IMR-90 (cell line): ENCODE data around the gene PMS1. TPM values are rescaled to one million over a fixed set of nuclear protein-coding genes. Genes with fewer than 3 reads are reported as not detected.

ENCODE experiments used
- ATAC-seq: fragments of 200-7000 bp; cut with Tn5 transposase; 2 replicates; pipeline ENCODE4 v1.9.1; 2020; ENCODE audit warnings: low read depth, mild to moderate bottlenecking, moderate library complexity
- BruUV-seq: library from RNA; stranded (reverse); fragments of 400-500 nt; replicated peaks from 2 replicates; lab custom pipeline; 2021; lab: Mats Ljungman, UMichigan
- CTCF ChIA-PET: fragments of 300-600 bp; formaldehyde crosslinking; extraction: SDS; loops from one replicate; lab custom pipeline; 2021; ENCODE audit warnings: antibody characterized with exemption; lab: Yijun Ruan, JAX
- POLR2A ChIA-PET: fragments of 300-600 bp; sonication (Branson Sonifier 250); formaldehyde crosslinking; loops from one replicate; lab custom pipeline; 2022; ENCODE audit warnings: antibody characterized with exemption; ENCODE audit not compliant: unreplicated experiment; lab: Charles Lee
- DNase-seq: peaks from one replicate; pipeline ENCODE4 v3.0.0; 2013
- H2AFZ ChIP-seq: replicated peaks from 2 replicates; pipeline ENCODE3; 2013; ENCODE audit warnings: low read length, mild to moderate bottlenecking; ENCODE audit not compliant: poor library complexity
- H2AK5ac ChIP-seq: 2 replicates; pipeline ENCODE4 v1.6.1; 2013; ENCODE audit warnings: low read depth, low read length, inconsistent platforms
- H2AK9ac ChIP-seq: replicated peaks from 2 replicates; pipeline ENCODE3; 2013; ENCODE audit warnings: mild to moderate bottlenecking, low read depth, low read length, moderate library complexity; ENCODE audit not compliant: poor library complexity
- H2BK120ac ChIP-seq: 2 replicates; pipeline ENCODE4 v1.6.1; 2013; ENCODE audit warnings: low read depth, low read length, inconsistent platforms
- H2BK15ac ChIP-seq: 3 replicates; pipeline ENCODE4 v1.6.1; 2013; ENCODE audit warnings: low read depth, low read length, inconsistent platforms
- H2BK20ac ChIP-seq: 2 replicates; pipeline ENCODE4 v1.6.1; 2013; ENCODE audit warnings: low read depth, mild to moderate bottlenecking, inconsistent platforms, low read length, moderate library complexity
- H2BK5ac ChIP-seq: 2 replicates; pipeline ENCODE4 v1.6.1; 2013; ENCODE audit warnings: mild to moderate bottlenecking, low read depth, low read length, inconsistent platforms; ENCODE audit not compliant: poor library complexity, severe bottlenecking
- H3K14ac ChIP-seq: replicated peaks from 2 replicates; pipeline ENCODE4 v1.6.1; 2013; ENCODE audit warnings: low read depth, low read length, inconsistent platforms
- H3K18ac ChIP-seq: 2 replicates; pipeline ENCODE4 v1.6.1; 2013; ENCODE audit warnings: low read depth, low read length, control low read depth
- H3K23ac ChIP-seq: 2 replicates; pipeline ENCODE4 v1.6.1; 2013; ENCODE audit warnings: low read depth, low read length, inconsistent platforms
- H3K27ac ChIP-seq: 2 replicates; pipeline ENCODE4 v1.5.1; 2013; ENCODE audit warnings: mild to moderate bottlenecking, control low read depth, low read length; ENCODE audit not compliant: insufficient read depth
- H3K27me3 ChIP-seq: 2 replicates; pipeline ENCODE4 v1.6.1; 2013; ENCODE audit warnings: low read length; ENCODE audit not compliant: control insufficient read depth, insufficient read depth
- H3K36me3 ChIP-seq: 2 replicates; pipeline ENCODE4 v1.6.1; 2013; ENCODE audit warnings: low read length, mixed read lengths; ENCODE audit not compliant: control insufficient read depth, insufficient read depth
- H3K4ac ChIP-seq: 2 replicates; pipeline ENCODE4 v1.6.1; 2013; ENCODE audit warnings: low read depth, low read length, inconsistent platforms
- H3K4me1 ChIP-seq: 2 replicates; pipeline ENCODE4 v1.6.1; 2013; ENCODE audit warnings: low read length, mixed read lengths; ENCODE audit not compliant: control insufficient read depth, insufficient read depth
- H3K4me2 ChIP-seq: 2 replicates; pipeline ENCODE4 v1.6.1; 2013; ENCODE audit warnings: low read depth, mild to moderate bottlenecking, control low read depth, low read length, moderate library complexity
- H3K4me3 ChIP-seq: 2 replicates; pipeline ENCODE4 v1.5.1; 2013; ENCODE audit warnings: low read depth, mild to moderate bottlenecking, control low read depth, low read length, moderate library complexity; ENCODE audit not compliant: insufficient read depth
- H3K56ac ChIP-seq: 2 replicates; pipeline ENCODE4 v1.6.1; 2013; ENCODE audit warnings: low read length, inconsistent platforms; ENCODE audit not compliant: insufficient read depth; ENCODE audit errors: extremely low read depth
- H3K79me1 ChIP-seq, 2 experiments: 2 replicates each; pipeline ENCODE4 v1.6.1; 2013; ENCODE audit warnings: low read length in 2 of 2, inconsistent platforms in 1 of 2, low read depth in 1 of 2
- H3K9ac ChIP-seq: 2 replicates; pipeline ENCODE4 v1.6.1; 2013; ENCODE audit warnings: low read depth, low read length, control low read depth
- H3K9me1 ChIP-seq: 2 replicates; pipeline ENCODE4 v1.6.1; 2013; ENCODE audit warnings: low read length, inconsistent platforms; ENCODE audit not compliant: insufficient read depth
- H3K9me3 ChIP-seq: 2 replicates; pipeline ENCODE4 v1.6.1; 2013; ENCODE audit warnings: low read length; ENCODE audit not compliant: control insufficient read depth, insufficient read depth
- H4K20me1 ChIP-seq: 2 replicates; pipeline ENCODE4 v1.6.1; 2013; ENCODE audit warnings: low read length, inconsistent platforms; ENCODE audit not compliant: insufficient read depth
- H4K5ac ChIP-seq: 2 replicates; pipeline ENCODE4 v1.6.1; 2013; ENCODE audit warnings: mild to moderate bottlenecking, low read depth, low read length, control low read depth
- H4K8ac ChIP-seq, 2 experiments: 2 replicates each; pipeline ENCODE4 v1.6.1; 2013; ENCODE audit warnings: low read depth in 2 of 2, low read length in 2 of 2, control low read depth in 1 of 2, inconsistent platforms in 1 of 2
- H4K91ac ChIP-seq: 2 replicates; pipeline ENCODE4 v1.6.1; 2013; ENCODE audit warnings: low read depth, low read length, inconsistent platforms; ENCODE audit not compliant: insufficient read depth
- BHLHE40 ChIP-seq: fragments of 150-350 bp; IDR thresholded peaks from 2 replicates; pipeline ENCODE4 v1.6.1; 2016; ENCODE audit warnings: mild to moderate bottlenecking, low read depth, low read length
- CTCF ChIP-seq: conservative IDR thresholded peaks from 2 replicates; pipeline ENCODE4 v1.5.1; 2012; ENCODE audit warnings: mild to moderate bottlenecking, low read depth, low read length, improper control_type of control experiment
- FOS ChIP-seq: fragments of 150-350 bp; IDR thresholded peaks from 2 replicates; pipeline ENCODE4 v1.6.1; 2016; ENCODE audit warnings: low read depth, low read length
- MAZ ChIP-seq: IDR thresholded peaks from 2 replicates; pipeline ENCODE4 v1.6.1; 2012; ENCODE audit warnings: low read depth, mild to moderate bottlenecking, low read length, improper control_type of control experiment, moderate library complexity, borderline replicate concordance
- MXI1 ChIP-seq: IDR thresholded peaks from 2 replicates; pipeline ENCODE4 v1.6.1; 2012; ENCODE audit warnings: low read depth, mild to moderate bottlenecking, low read length, moderate library complexity, borderline replicate concordance
- NFE2L2 ChIP-seq: fragments of 150-350 bp; IDR thresholded peaks from 2 replicates; pipeline ENCODE4 v1.6.1; 2016; ENCODE audit warnings: low read depth, mild to moderate bottlenecking, low read length
- POLR2A ChIP-seq: IDR thresholded peaks from 2 replicates; pipeline ENCODE4 v1.6.1; 2012; ENCODE audit warnings: mild to moderate bottlenecking, low read depth, low read length
- RAD21 ChIP-seq: IDR thresholded peaks from 2 replicates; pipeline ENCODE4 v1.6.1; 2012; ENCODE audit warnings: low read length, improper control_type of control experiment
- RCOR1 ChIP-seq: IDR thresholded peaks from 2 replicates; pipeline ENCODE4 v1.6.1; 2012; ENCODE audit warnings: mild to moderate bottlenecking, low read length, improper control_type of control experiment; ENCODE audit not compliant: insufficient replicate concordance
- RFX5 ChIP-seq: IDR thresholded peaks from 2 replicates; pipeline ENCODE4 v1.8.0; 2012; ENCODE audit warnings: low read depth, mild to moderate bottlenecking, low read length, moderate library complexity
- SMC3 ChIP-seq: fragments of 150-350 bp; IDR thresholded peaks from 2 replicates; pipeline ENCODE4 v1.6.1; 2016; ENCODE audit warnings: low read depth, mild to moderate bottlenecking, antibody characterized with exemption, low read length, moderate library complexity
- USF2 ChIP-seq: fragments of 150-350 bp; IDR thresholded peaks from 2 replicates; pipeline ENCODE4 v1.6.1; 2017; ENCODE audit warnings: mild to moderate bottlenecking, antibody characterized with exemption, low read length, low read depth
- WGBS, 2 experiments: methylation state at CpG; one replicate each; pipeline versions ENCODE4 v1.1.5 to v1.1.7; 2013; ENCODE audit warnings: missing lambda C conversion rate in 2 of 2; ENCODE audit not compliant: insufficient read length in 1 of 2; ENCODE audit errors: extremely low coverage in 2 of 2; 5-methylcytosine and 5-hydroxymethylcytosine counted together
- dilution Hi-C: fragments of 300-500 bp; cut with HindIII; formaldehyde crosslinking; loops from one replicate; pipeline ENCODE4 v1.14.3; 2018; ENCODE audit warnings: low sequenced_read_pairs; ENCODE audit not compliant: unreplicated experiment
- in situ Hi-C: fragments of 300-500 bp; cut with MboI; formaldehyde crosslinking; loops from 3 replicates; pipeline ENCODE4 v1.14.3; 2019; ENCODE audit warnings: low sequenced_read_pairs, inconsistent platforms, mixed read lengths
- intact Hi-C: fragments of 100-400 bp; cut with micrococcal nuclease; formaldehyde crosslinking; loops from 2 replicates; pipeline ENCODE4 v1.10.0; 2022
- polyA plus RNA-seq, 3 experiments: library from polyadenylated mRNA; depleted of rRNA; stranded (reverse); fragments of >200 nt; gene quantifications; 2 replicates each; pipeline ENCODE4 v1.2.3, GENCODE V29; 2012; ENCODE audit warnings: low replicate concordance in 1 of 3
- total RNA-seq: library from RNA; depleted of rRNA; stranded (reverse); fragments of >200 nt; gene quantifications from 2 replicates; pipeline ENCODE4 v1.2.3, GENCODE V29; 2012

PMS1 gene
- total and polyA plus RNA-seq, 2 of the 4 experiments (the other 2 are of a cell fraction): 8.1 to 10.6 TPM

- POLR2A ChIA-PET: no interaction called here
- dilution Hi-C loops (no loop called here), intact Hi-C loops (no loop called here), in situ Hi-C loops (no loop called here)
- H3K4me3 ChIP-seq: no peak overlapping the region
- DNase-seq (no peak), ATAC-seq (no peak)
- no peaks in the 10 kb centered on the region for H3K9me3 ChIP-seq
- no peak overlapping the region for H2BK120ac ChIP-seq
- TF ChIP-seq POLR2A (no peak), RCOR1 (no peak), MAZ (no peak), NFE2L2 (no peak), BHLHE40 (no peak), CTCF (no peak), FOS (no peak), SMC3 (no peak), USF2 (no peak), MXI1 (no peak), RAD21 (no peak), RFX5 (no peak)
- no peak overlapping the region for H2AFZ ChIP-seq
- H4K5ac ChIP-seq: no peak overlapping the region
- no peak overlapping the region for H2AK9ac ChIP-seq
- H2BK5ac ChIP-seq: no peak overlapping the region
- WGBS, 2 experiments: 100% methylated on average over 1 of the region's 2 CpGs; no CpG with 5 or more reads in 1 of the 2 experiments
- H3K27ac ChIP-seq: no peak overlapping the region
- no peak overlapping the region for H3K4ac ChIP-seq
- H4K20me1 ChIP-seq: no peaks in the 10 kb centered on the region
- no peak overlapping the region for H2BK20ac ChIP-seq
- peaks cover 0 to 3% of the 10 kb centered on the region in 2 experiments; a peak in 1 of 4 replicates for H3K79me1 ChIP-seq
- no peak overlapping the region for H3K14ac ChIP-seq
- H3K36me3 ChIP-seq: peaks cover 6% of the 10 kb centered on the region; the same call in 1 of the 2 replicates
- H3K23ac ChIP-seq: no peak overlapping the region
- 0 out of 2 replicates have a peak, but pooled peaks cover 1% of the 10 kb centered on the region for H3K4me1 ChIP-seq
- H4K8ac ChIP-seq: no peak overlapping the region
- no peak overlapping the region for H4K91ac ChIP-seq
- H2AK5ac ChIP-seq: no peak overlapping the region
- CTCF ChIA-PET: no interaction called here
- H3K18ac ChIP-seq: no peak overlapping the region
- H2BK15ac ChIP-seq: no peak overlapping the region
- H3K27me3 ChIP-seq: no peaks in the 10 kb centered on the region
- no TSS peak for BruUV-seq
- no peak overlapping the region for H3K9ac ChIP-seq
- H3K56ac ChIP-seq: no peak overlapping the region
- H3K9me1 ChIP-seq: no peaks in the 10 kb centered on the region
- no peak overlapping the region for H3K4me2 ChIP-seq
Observed at GRCh38 chr2:189848276-189848675, 64.0 kb downstream of the PMS1 start.
